Prostate gland (tissue), 2 donors: ENCODE measurements around the gene ZNF550. TPM values are rescaled to one million over a fixed set of nuclear protein-coding genes. Genes with fewer than 3 reads are reported as not detected.

ENCODE experiments used
- DNase-seq: peaks from one replicate; pipeline ENCODE4 v3.0.0-alpha.2; 2019; ENCODE audit warnings: low spot score
- H3K27ac ChIP-seq, 2 donors: fragments of 200-600 bp; sonication (generic); 2 replicates each; pipeline ENCODE4 v1.5.1; 2017 to 2019
- H3K27me3 ChIP-seq: fragments of 200-600 bp; sonication (generic); replicated peaks from 2 replicates; pipeline ENCODE4 v1.5.1; 2019; ENCODE audit not compliant: insufficient read depth
- H3K36me3 ChIP-seq, 2 donors: fragments of 200-600 bp; sonication (generic); 1 replicate in 1 of 2; 2 replicates in 1 of 2; pipeline versions ENCODE4 v1.5.1 to v1.8.1; 2017 to 2019
- H3K4me1 ChIP-seq: fragments of 200-600 bp; sonication (generic); replicated peaks from 2 replicates; pipeline ENCODE4 v1.5.1; 2019
- H3K4me3 ChIP-seq, 2 donors: fragments of 200-600 bp; sonication (generic); 2 replicates each; pipeline ENCODE4 v1.5.1; 2017 to 2019
- H3K9me3 ChIP-seq: fragments of 200-600 bp; sonication (generic); 2 replicates; pipeline ENCODE4 v1.5.1; 2017
- CTCF ChIP-seq, 4 experiments: fragments of 200-600 bp in 2 of 4; fragments of 450-650 bp in 2 of 4; sonication (generic) in 2 of 4; IDR thresholded peaks; 1 replicate in 3 of 4; 2 replicates in 1 of 4; pipeline ENCODE4 v1.5.1; 2016 to 2019; ENCODE audit warnings: antibody characterized with exemption in 4 of 4, mild to moderate bottlenecking in 2 of 4, moderate library complexity in 2 of 4
- POLR2A ChIP-seq: fragments of 450-650 bp; IDR thresholded peaks from one replicate; pipeline ENCODE4 v1.6.1; 2016; ENCODE audit warnings: antibody characterized with exemption, mild to moderate bottlenecking
- POLR2AphosphoS5 ChIP-seq: sonication (generic); formaldehyde crosslinking; IDR thresholded peaks from one replicate; pipeline ENCODE4 v1.6.1; 2017; ENCODE audit warnings: antibody characterized with exemption
- WGBS: methylation state at CpG from one replicate; pipeline ENCODE4 v1.1.5; 2018; 5-methylcytosine and 5-hydroxymethylcytosine counted together
- intact Hi-C: fragments of 100-400 bp; cut with DNase I; formaldehyde crosslinking; loops from one replicate; pipeline ENCODE4 v1.14.2; 2022
- total RNA-seq, 2 donors: library from RNA; depleted of rRNA; stranded (reverse); fragments of >200 nt; gene quantifications; one replicate each; pipeline ENCODE4 v1.1.0, GENCODE V29; 2016

ZNF550 gene
- 10 to 100 TPM in 1 of 2 donors, 1 to 10 TPM in 1; 8.5 to 12.8 TPM for total RNA-seq

DNA sequence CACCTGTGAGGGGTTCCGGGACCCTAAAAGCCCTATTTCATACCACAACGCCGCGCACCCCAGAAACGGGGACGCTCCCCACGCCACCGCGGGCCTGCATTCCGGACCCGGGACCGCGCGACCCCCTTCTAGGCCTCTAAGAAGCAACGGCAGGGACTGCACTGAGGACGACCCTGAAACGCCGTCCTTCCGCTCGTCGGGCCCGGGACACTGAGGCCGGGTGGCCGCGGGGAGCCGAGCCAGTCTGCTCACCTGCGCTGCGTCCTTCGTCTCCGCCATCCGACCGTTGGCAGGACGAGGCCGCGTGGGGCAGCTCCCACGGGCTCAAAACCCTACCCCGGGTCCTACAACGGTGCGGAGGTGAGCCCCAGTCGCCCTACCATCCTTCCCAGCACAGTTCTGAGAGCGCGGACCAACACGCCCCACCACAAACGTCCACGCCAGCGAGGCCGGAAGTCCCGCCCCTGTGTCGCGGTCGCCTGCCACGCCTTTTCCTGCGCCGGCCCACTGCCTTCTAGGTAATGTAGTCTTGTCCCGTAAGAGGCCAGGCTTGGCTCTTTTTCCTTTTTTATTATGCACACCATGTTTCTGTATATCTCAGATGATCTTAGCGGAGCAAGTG is at the start of gene ZNF550:
Gene ZNF550 (minus strand): TSS at position 460 of the 622 bp plus-strand sequence. CDS start 181 bp downstream, at position 279.
- H3K9me3 ChIP-seq, result no peaks in the 10 kb centered on the region
- peaks cover 5 to 14% of the 10 kb centered on the region in 2 donors for H3K36me3 ChIP-seq
- H3K4me3 ChIP-seq, result peak within 1 kb of the TSS; percentile 65 to 82
- H3K4me1 ChIP-seq, result no peaks in the 10 kb centered on the region
- TF ChIP-seq CTCF (IDR thresholded peaks at IDR 0.05), result no peak
- TF ChIP-seq POLR2A, result peak; percentile 64
- TF ChIP-seq POLR2AphosphoS5, result peak; percentile 94
- intact Hi-C loops, result no loop called here
- WGBS, result 0% methylated on average over 53 of the region's 56 CpGs
- no peaks in the 10 kb centered on the region for H3K27me3 ChIP-seq
- peak within 1 kb of the TSS; percentile 68 for H3K27ac ChIP-seq
- DNase-seq, result peak; percentile 89

- intact Hi-C loops, result no loop called here
- Histone ChIP-seq H3K36me3 (peaks cover 0 to 10% of the 10 kb centered on the region in 2 donors), H3K4me3 (no peak overlapping the region), H3K4me1 (no peaks in the 10 kb centered on the region), H3K27me3 (no peaks in the 10 kb centered on the region), H3K9me3 (no peaks in the 10 kb centered on the region), H3K27ac (no peak overlapping the region)
- no peak for DNase-seq
- 98% methylated on average over 5 of the region's 5 CpGs for WGBS
- TF ChIP-seq CTCF (IDR thresholded peaks at IDR 0.05) (no peak), POLR2A (no peak), POLR2AphosphoS5 (no peak)
Observed at GRCh38 chr19:57606931-57607330, 47.3 kb upstream of the ZNF550 start.

DNA sequence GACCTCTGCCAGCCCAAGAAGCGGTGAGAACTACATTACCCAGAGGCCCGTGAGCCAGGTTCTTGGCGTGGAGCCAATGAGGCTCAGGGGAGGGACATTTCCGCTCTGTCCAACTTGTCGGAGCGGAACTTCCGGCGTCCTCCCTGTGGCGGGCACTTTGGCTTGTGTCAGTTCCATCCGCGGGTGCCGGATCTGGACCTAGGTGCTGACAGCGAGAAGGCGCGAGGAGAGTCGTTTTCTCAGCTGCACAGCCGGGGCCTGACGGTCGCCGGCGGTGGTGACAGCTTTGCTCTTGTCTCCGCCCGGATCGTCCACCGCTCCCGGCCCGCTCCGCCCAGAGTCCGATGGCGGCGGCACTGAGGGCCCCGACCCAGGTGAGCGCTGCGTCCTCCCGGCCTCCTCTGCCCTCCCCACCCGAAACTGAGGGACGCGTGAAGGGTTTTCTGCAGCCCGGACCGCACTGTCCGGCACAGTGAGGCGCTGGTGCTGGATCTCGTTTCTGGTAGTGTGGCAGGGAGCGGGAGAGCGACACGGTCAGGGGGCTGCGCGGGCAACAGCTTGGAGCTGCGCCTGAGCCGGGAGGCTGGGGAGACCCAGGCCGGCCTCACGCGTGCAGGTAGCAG is 40.2 kb upstream of the ZNF550 start, which contains the start of gene ZNF530:
Gene ZNF530 (plus strand): TSS at position 125 of the 623 bp plus-strand sequence. CDS start 4,461 bp downstream, outside the sequence.
- intact Hi-C loops, result no loop called here

GRCh38 chr19:57599377-57599760 is 39.7 kb upstream of the ZNF550 start:
- H3K27ac ChIP-seq, result no peak overlapping the region
- TF ChIP-seq POLR2AphosphoS5, result no peak
- TF ChIP-seq POLR2A, result no peak
- no peak for TF ChIP-seq CTCF (IDR thresholded peaks at IDR 0.05)
- peaks cover 5% of the 10 kb centered on the region for H3K4me1 ChIP-seq
- H3K9me3 ChIP-seq, result no peaks in the 10 kb centered on the region
- no peak for DNase-seq
- H3K4me3 ChIP-seq, result peak overlapping the region; percentile 59 to 75
- WGBS, result 55% methylated on average over 8 of the region's 8 CpGs
- intact Hi-C loops, result no loop called here
- H3K36me3 ChIP-seq, result no peaks in the 10 kb centered on the region
- H3K27me3 ChIP-seq, result no peaks in the 10 kb centered on the region

More for the DNA sequence above, 40.2 kb upstream of the ZNF550 start, which contains the start of gene ZNF530:
- H3K4me1 ChIP-seq, result peaks cover 5% of the 10 kb centered on the region
- H3K4me3 ChIP-seq, result peak within 1 kb of the TSS; percentile 59 to 75
- TF ChIP-seq POLR2AphosphoS5, result peak; percentile 96
- TF ChIP-seq POLR2A, result peak; percentile 11
- no peak for TF ChIP-seq CTCF (IDR thresholded peaks at IDR 0.05)
- H3K9me3 ChIP-seq, result no peaks in the 10 kb centered on the region
- H3K27me3 ChIP-seq, result no peaks in the 10 kb centered on the region
- under 1% methylated on average over 49 of the region's 53 CpGs for WGBS
- DNase-seq, result peak; percentile 93
- H3K27ac ChIP-seq, result no peak within 1 kb of the TSS
- no peaks in the 10 kb centered on the region for H3K36me3 ChIP-seq
